ENCODE measurements around the gene CA10.
A peak's percentile ranks its signal among the peaks of the same experiment; 100 is the strongest.

Gene CA10

GRCh38 chr17:51630101-51630671 is 528.3 kb downstream of the CA10 start:
- DNase-seq: no peak

- no peak for DNase-seq
These were observed 529.3 kb downstream of the CA10 start for GRCh38 chr17:51629232-51629631.

DNA sequence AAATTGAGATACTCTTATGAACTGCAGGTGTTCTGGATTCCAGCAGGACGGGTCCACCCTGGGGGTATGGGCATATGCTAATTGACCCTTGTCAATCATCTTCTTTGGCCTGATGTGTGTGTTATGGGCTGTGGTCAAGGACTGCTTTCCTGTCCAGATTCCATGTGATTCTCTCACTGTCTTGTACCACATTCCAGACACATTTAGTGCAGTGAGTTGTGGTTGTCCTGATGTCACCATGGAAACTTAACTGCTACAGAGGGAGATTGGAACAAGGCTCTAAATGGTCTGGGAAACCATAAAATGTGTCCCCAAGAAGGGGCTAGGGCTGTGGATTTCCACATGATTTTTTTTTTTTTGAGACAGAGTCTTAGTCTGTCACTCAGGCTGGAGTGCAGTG is 530.7 kb downstream of the CA10 start:
- DNase-seq: no peak

- no peak for DNase-seq
These were observed 540.0 kb downstream of the CA10 start for GRCh38 chr17:51618476-51618875.

DNA sequence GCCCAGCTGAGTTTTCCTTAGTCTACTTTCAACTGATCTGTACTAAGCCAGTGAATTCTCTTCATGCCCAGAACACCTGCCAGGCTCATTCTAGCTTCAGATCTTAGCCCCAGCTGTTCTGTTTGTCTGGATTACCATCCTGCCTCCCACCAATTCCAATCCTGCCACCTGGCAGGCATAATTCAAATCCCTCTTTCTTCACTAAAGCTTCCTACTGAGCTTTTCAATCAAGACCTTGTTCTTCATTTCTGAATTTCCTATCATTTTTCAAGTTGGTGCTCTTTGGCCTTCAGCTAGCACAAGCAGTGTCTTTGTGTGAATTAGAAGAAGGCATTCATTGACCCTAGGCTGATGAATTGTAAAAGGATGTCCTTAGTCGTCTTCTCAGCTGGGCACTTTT is 540.5 kb downstream of the CA10 start:
- no peak for DNase-seq

- no peak for DNase-seq
These were observed 545.3 kb downstream of the CA10 start for GRCh38 chr17:51613255-51613654.

DNA sequence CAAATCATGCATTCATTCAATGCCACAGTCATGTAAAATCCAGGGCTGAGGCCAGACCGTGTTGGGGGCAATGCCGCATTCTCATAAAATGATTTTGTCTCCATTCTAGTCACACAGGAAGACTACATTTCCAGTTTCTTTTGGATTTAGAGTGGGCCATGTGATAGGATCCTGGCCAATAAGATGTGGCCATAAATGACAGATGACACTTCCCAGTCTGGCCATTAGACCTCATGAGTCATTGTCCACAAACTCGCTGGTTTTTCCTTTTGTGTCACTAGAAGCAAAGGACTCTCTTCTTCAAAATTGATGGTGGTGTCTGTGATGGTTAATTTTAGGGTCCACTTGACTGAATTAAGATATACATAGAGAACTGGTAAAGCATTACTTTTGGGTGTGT is 545.8 kb downstream of the CA10 start:
- DNase-seq: peak in 1 of 2 experiments; percentile 41

- DNase-seq: no peak
These were observed 546.9 kb downstream of the CA10 start for GRCh38 chr17:51611585-51611984.

DNA sequence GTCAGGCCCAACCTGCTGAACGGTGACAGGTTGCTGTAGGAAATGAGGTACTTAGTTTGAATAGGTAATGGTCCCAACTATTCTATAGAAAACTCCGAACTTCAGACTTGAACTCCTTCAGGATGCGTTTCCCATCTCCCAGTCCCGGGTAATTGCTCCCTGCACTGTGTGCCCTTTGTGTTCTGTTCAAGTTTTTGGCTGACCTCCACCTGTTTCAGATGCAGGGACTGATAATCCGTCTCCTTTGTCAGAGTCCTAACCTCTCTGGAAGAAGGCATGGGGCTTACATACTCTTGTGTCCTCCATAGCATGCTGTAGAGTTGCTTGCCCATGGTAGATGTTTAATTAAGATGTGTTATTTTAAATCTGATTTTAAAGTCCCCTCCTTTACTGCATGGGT is 547.7 kb downstream of the CA10 start:
- DNase-seq: no peak

GRCh38 chr17:51610155-51610554 is 548.4 kb downstream of the CA10 start:
- no peak for DNase-seq

- no peak for DNase-seq
These were observed 550.1 kb downstream of the CA10 start for GRCh38 chr17:51608251-51608933.

GRCh38 chr17:51607512-51607911 is 551.0 kb downstream of the CA10 start:
- no peak for DNase-seq

- DNase-seq: no peak
These were observed 554.1 kb downstream of the CA10 start for GRCh38 chr17:51604299-51605020.

- no peak for DNase-seq
These were observed 556.8 kb downstream of the CA10 start for GRCh38 chr17:51601622-51602261.

- DNase-seq: no peak
These were observed 559.7 kb downstream of the CA10 start for GRCh38 chr17:51598824-51599223.

GRCh38 chr17:51597345-51597744 is 561.2 kb downstream of the CA10 start:
- no peak for DNase-seq

- no peak for DNase-seq
These were observed 562.6 kb downstream of the CA10 start for GRCh38 chr17:51595826-51596398.

GRCh38 chr17:51590071-51590656 is 568.4 kb downstream of the CA10 start:
- no peak for DNase-seq

DNA sequence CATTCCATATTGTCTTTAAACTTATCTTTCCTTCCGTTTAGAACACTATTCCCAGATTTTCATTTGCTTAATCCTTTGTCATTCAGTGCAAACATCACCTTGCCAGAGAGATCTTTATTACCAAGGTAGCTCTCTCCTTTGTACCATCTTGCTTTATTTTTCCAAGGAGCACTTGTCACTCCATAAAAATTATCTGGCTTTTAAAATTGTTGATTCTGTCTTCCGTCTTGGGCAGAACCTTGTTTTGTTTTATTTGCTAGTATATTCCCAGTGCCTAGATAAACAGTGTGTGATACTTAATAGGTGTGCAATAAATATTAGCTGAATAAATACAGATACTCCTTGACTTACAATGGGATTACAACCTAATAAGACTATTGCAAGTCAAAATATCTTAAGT is 570.5 kb downstream of the CA10 start:
- no peak for DNase-seq

GRCh38 chr17:51587516-51587915 is 571.0 kb downstream of the CA10 start:
- DNase-seq: no peak

- no peak for DNase-seq
These were observed 572.9 kb downstream of the CA10 start for GRCh38 chr17:51585514-51586104.

- DNase-seq: no peak
These were observed 577.6 kb downstream of the CA10 start for GRCh38 chr17:51580869-51581268.

All from NCI-H1930 (cell line).